ENCODE measurements around the gene B4GALNT1. TPM values are rescaled to one million over a fixed set of nuclear protein-coding genes. Genes with fewer than 3 reads are reported as not detected.

Gene B4GALNT1
- total RNA-seq, 3 donors from 2014 or later (not counting 1 experiment from before 2014, with no cell fraction given) = 0.38 to 0.59 (median 0.48) TPM

- Histone ChIP-seq H3K36me3 (ENCODE audit: control insufficient read depth, insufficient read depth, low read length) (peaks cover 4% of the 10 kb centered on the region), H3K4me3 (ENCODE audit: low read length) (peak within 1 kb of the TSS; percentile 54), H3K9me3 (ENCODE audit: control insufficient read depth, insufficient read depth, low read length) (no peaks in the 10 kb centered on the region), H3K4me1 (ENCODE audit: control insufficient read depth, insufficient read depth, low read length) (peaks cover 34% of the 10 kb centered on the region), H3K27ac (ENCODE audit: low read length) (peak within 1 kb of the TSS; percentile 60), H3K27me3 (ENCODE audit: control insufficient read depth, insufficient read depth, low read length) (peaks cover 5% of the 10 kb centered on the region)
- Mint-ChIP-seq H3K4me3 (peak within 1 kb of the TSS; percentile 85), H3K27ac (peak within 1 kb of the TSS in 1 of 2 donors; percentile 2), H3K9me3 (no peaks in the 10 kb centered on the region), H3K27me3 (ENCODE audit: low read depth in 2 of 2) (peaks cover 0 to 3% of the 10 kb centered on the region in 2 donors), H3K36me3 (no peaks in the 10 kb centered on the region), H3K4me1 (peaks cover 6 to 17% of the 10 kb centered on the region in 2 donors)
- ATAC-seq (peak; percentile 56 to 84 (median 81)), DNase-seq (peak in 1 of 2 donors; percentile 63)
- under 1% methylated on average over 47 of the region's 55 CpGs for WGBS (ENCODE audit: insufficient coverage)
- intact Hi-C loops (cut with micrococcal nuclease) = no loop called here
- no peak for TF ChIP-seq CTCF (IDR thresholded peaks at IDR 0.05)
Observed at GRCh38 chr12:57611108-57611826, 21.7 kb downstream of the B4GALNT1 start, which contains the start of gene ARHGEF25. ARHGEF25 (plus strand) TSS chr12:57611435; CDS start chr12:57611895, 460 bp downstream.

GRCh38 chr12:57610554-57611107 is 22.4 kb downstream of the B4GALNT1 start:
- intact Hi-C loops (cut with micrococcal nuclease) = no loop called here
- Histone ChIP-seq H3K36me3 (ENCODE audit: control insufficient read depth, insufficient read depth, low read length) (peaks cover 4% of the 10 kb centered on the region), H3K9me3 (ENCODE audit: control insufficient read depth, insufficient read depth, low read length) (no peaks in the 10 kb centered on the region), H3K4me1 (ENCODE audit: control insufficient read depth, insufficient read depth, low read length) (peaks cover 35% of the 10 kb centered on the region), H3K4me3 (ENCODE audit: low read length) (peak overlapping the region; percentile 54), H3K27ac (ENCODE audit: low read length) (no peak overlapping the region), H3K27me3 (ENCODE audit: control insufficient read depth, insufficient read depth, low read length) (peaks cover 5% of the 10 kb centered on the region)
- H3K9me3 Mint-ChIP-seq = no peaks in the 10 kb centered on the region
- peak overlapping the region; percentile 85 for H3K4me3 Mint-ChIP-seq
- peak in 1 of 2 donors; percentile 40 for DNase-seq
- ATAC-seq = peak in 2 of 3 donors; percentile 30 to 31
- no peak for TF ChIP-seq CTCF (IDR thresholded peaks at IDR 0.05)
- H3K27me3 Mint-ChIP-seq (ENCODE audit: low read depth in 2 of 2) = no peaks in the 10 kb centered on the region
- no peaks in the 10 kb centered on the region for H3K36me3 Mint-ChIP-seq
- H3K27ac Mint-ChIP-seq = peak overlapping the region in 1 of 2 donors; percentile 2
- WGBS (ENCODE audit: insufficient coverage) = 4% methylated on average over 28 of the region's 29 CpGs
- peaks cover 11 to 22% of the 10 kb centered on the region in 2 donors for H3K4me1 Mint-ChIP-seq

GRCh38 chr12:57609781-57610553 is 23.0 kb downstream of the B4GALNT1 start:
- H3K27me3 Mint-ChIP-seq (ENCODE audit: low read depth in 2 of 2) = no peaks in the 10 kb centered on the region
- Histone ChIP-seq H3K36me3 (ENCODE audit: control insufficient read depth, insufficient read depth, low read length) (peaks cover 4% of the 10 kb centered on the region), H3K9me3 (ENCODE audit: control insufficient read depth, insufficient read depth, low read length) (no peaks in the 10 kb centered on the region), H3K4me1 (ENCODE audit: control insufficient read depth, insufficient read depth, low read length) (peaks cover 42% of the 10 kb centered on the region), H3K4me3 (ENCODE audit: low read length) (no peak overlapping the region), H3K27ac (ENCODE audit: low read length) (no peak overlapping the region), H3K27me3 (ENCODE audit: control insufficient read depth, insufficient read depth, low read length) (peaks cover 5% of the 10 kb centered on the region)
- H3K4me1 Mint-ChIP-seq = peaks cover 18 to 28% of the 10 kb centered on the region in 2 donors
- peak overlapping the region in 1 of 2 donors; percentile 2 for H3K27ac Mint-ChIP-seq
- ATAC-seq (no peak), DNase-seq (no peak)
- H3K4me3 Mint-ChIP-seq = peak overlapping the region; percentile 85
- 50% methylated on average over 34 of the region's 34 CpGs for WGBS (ENCODE audit: insufficient coverage)
- intact Hi-C loops (cut with micrococcal nuclease) = no loop called here
- TF ChIP-seq CTCF (IDR thresholded peaks at IDR 0.05) = no peak
- no peaks in the 10 kb centered on the region for H3K36me3 Mint-ChIP-seq
- no peaks in the 10 kb centered on the region for H3K9me3 Mint-ChIP-seq
